Esophagus squamous epithelium (tissue), 5 donors: ENCODE data around the gene C15orf62. TPM values are rescaled to one million over a fixed set of nuclear protein-coding genes. Genes with fewer than 3 reads are reported as not detected.
A peak's percentile ranks its signal among the peaks of the same experiment; 100 is the strongest.

Experiments used
- DNase-seq: peaks from one replicate; lab custom pipeline; 2025; lab: John Stamatoyannopoulos, UW
- H3K27ac ChIP-seq, 4 donors: fragments of 200-600 bp; sonication (generic); one replicate each; pipeline ENCODE4 v1.5.1; 2016 to 2019; ENCODE audit warnings: mild to moderate bottlenecking in 1 of 4
- H3K27me3 ChIP-seq, 4 donors: fragments of 200-600 bp; sonication (generic); 1 replicate in 3 of 4; 2 replicates in 1 of 4; pipeline versions ENCODE4 v1.5.1 to v1.6.0; 2017 to 2021; ENCODE audit warnings: antibody characterized with exemption in 1 of 4
- H3K36me3 ChIP-seq, 3 donors: fragments of 200-600 bp; sonication (generic); one replicate each; pipeline ENCODE4 v1.5.1; 2016 to 2019
- H3K4me1 ChIP-seq, 3 donors: fragments of 200-600 bp; sonication (generic); one replicate each; pipeline ENCODE4 v1.5.1; 2017 to 2019
- H3K4me3 ChIP-seq, 4 donors: fragments of 200-600 bp; sonication (generic); 1 replicate in 3 of 4; 2 replicates in 1 of 4; pipeline ENCODE4 v1.5.1; 2016 to 2019; ENCODE audit warnings: mild to moderate bottlenecking in 2 of 4, moderate library complexity in 1 of 4
- H3K9me3 ChIP-seq, 3 donors: fragments of 200-600 bp; sonication (generic); one replicate each; pipeline ENCODE4 v1.5.1; 2016 to 2019
- POLR2A ChIP-seq, 4 donors: fragments of 450-650 bp; IDR thresholded peaks; one replicate each; pipeline ENCODE4 v1.6.1; 2017; ENCODE audit warnings: antibody characterized with exemption in 4 of 4, mild to moderate bottlenecking in 4 of 4, moderate library complexity in 3 of 4
- WGBS, 2 donors: methylation state at CpG; one replicate each; pipeline ENCODE4 v1.1.5; 2018; 5-methylcytosine and 5-hydroxymethylcytosine counted together
- intact Hi-C: fragments of 100-400 bp; cut with DNase I; formaldehyde crosslinking; loops from one replicate; pipeline ENCODE4 v1.15.0; 2022
- total RNA-seq, 4 donors: library from RNA; depleted of rRNA; stranded (reverse); fragments of >200 nt; gene quantifications; one replicate each; pipeline ENCODE4 v1.1.0, GENCODE V29; 2016
- TF ChIP-seq, protein P1 (sequence below), 6 experiments: fragments of 450-650 bp in 4 of 6; fragments of 200-600 bp in 2 of 6; sonication (generic) in 2 of 6; IDR thresholded peaks; one replicate each; pipeline ENCODE4 v1.5.1; 2016 to 2019; ENCODE audit warnings: antibody characterized with exemption in 6 of 6, mild to moderate bottlenecking in 4 of 6, moderate library complexity in 4 of 6
- donor health status: DM: yes; HTN: yes; CAD: no.

The C15orf62 gene
- total RNA-seq, 4 donors from 2014 or later, result 11.3 to 44.3 (median 22.2) TPM

DNA sequence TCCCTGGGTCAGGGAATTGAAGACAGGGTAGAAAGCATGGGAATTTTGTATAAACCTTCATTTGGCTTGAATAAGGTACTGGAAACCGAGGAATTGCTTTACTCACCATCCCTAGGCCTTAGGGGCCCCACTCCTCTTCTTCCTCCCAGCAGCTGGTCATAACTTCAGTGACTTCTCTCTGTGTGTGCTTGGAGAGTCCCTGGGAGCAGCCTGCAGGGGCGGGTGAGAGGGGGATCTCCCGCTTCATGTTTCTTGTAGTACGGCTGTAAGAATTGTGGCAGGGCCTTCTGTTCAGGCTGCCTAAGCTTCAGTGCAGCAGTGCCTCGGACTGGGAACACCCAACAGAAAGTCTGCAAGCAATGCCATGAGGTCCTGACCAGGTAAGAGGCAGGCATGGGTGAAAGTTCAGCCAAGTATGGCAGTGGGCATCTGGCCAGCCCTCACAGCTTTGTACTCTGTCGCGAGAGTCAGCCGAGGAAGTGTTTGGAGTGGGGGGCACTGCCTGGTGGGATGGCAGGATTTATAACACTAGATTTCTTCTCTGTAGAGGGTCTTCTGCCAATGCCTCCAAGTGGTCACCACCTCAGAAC lies 39.2 kb downstream of the C15orf62 start:
- Histone ChIP-seq H3K4me1 (peaks cover 22 to 50% (median 24%) of the 10 kb centered on the region in 3 donors), H3K4me3 (peak overlapping the region in 1 of 4 donors; percentile 91), H3K36me3 (peaks cover 6 to 48% (median 7%) of the 10 kb centered on the region in 3 donors), H3K27me3 (no peaks in the 10 kb centered on the region), H3K9me3 (no peaks in the 10 kb centered on the region), H3K27ac (no peak overlapping the region)
- 80 to 83% methylated on average over 3 to 6 of the region's 8 CpGs for WGBS, 2 donors
- no peak for DNase-seq
- no peak for TF ChIP-seq POLR2A (IDR thresholded peaks at IDR 0.05)
- TF ChIP-seq, protein P1, sequence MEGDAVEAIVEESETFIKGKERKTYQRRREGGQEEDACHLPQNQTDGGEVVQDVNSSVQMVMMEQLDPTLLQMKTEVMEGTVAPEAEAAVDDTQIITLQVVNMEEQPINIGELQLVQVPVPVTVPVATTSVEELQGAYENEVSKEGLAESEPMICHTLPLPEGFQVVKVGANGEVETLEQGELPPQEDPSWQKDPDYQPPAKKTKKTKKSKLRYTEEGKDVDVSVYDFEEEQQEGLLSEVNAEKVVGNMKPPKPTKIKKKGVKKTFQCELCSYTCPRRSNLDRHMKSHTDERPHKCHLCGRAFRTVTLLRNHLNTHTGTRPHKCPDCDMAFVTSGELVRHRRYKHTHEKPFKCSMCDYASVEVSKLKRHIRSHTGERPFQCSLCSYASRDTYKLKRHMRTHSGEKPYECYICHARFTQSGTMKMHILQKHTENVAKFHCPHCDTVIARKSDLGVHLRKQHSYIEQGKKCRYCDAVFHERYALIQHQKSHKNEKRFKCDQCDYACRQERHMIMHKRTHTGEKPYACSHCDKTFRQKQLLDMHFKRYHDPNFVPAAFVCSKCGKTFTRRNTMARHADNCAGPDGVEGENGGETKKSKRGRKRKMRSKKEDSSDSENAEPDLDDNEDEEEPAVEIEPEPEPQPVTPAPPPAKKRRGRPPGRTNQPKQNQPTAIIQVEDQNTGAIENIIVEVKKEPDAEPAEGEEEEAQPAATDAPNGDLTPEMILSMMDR (IDR thresholded peaks at IDR 0.05), result no peak
- intact Hi-C loops, result no loop called here

DNA sequence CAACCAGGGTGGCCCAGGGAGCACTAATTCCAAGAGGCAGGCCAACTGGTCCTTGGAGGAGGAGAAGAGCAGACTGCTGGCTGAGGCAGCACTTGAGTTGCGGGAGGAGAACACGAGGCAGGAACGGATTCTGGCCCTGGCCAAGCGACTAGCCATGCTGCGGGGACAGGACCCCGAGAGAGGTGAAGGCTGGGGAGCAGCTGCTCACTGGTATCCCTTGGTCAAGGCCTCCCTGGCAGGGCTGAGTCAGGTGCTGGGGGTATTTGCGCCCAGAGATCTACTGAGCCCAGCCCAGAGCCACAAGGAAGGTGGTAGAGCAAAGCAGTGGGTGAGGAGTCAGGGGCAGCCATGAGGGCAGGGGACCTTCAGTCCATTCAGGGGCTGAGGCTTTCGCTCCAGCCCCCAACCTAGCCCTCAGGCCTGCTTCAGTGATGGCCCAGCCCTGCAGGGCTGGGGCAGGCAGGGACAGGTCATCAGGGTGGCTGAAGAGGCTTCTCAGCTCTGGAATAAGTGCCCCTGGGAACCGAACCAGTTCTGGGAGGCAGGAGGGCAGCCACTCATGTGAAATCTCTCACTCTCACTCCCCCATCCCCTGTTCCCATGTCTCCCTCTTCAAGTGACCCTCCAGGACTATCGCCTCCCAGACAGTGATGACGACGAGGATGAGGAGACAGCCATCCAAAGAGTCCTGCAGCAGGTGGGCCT lies 43.1 kb downstream of the C15orf62 start:
- Histone ChIP-seq H3K36me3 (peaks cover 7 to 59% (median 13%) of the 10 kb centered on the region in 3 donors), H3K4me3 (no peak overlapping the region), H3K27ac (no peak overlapping the region), H3K27me3 (no peaks in the 10 kb centered on the region), H3K4me1 (peaks cover 11 to 24% (median 12%) of the 10 kb centered on the region in 3 donors), H3K9me3 (no peaks in the 10 kb centered on the region)
- WGBS, 2 donors, result 91% methylated on average over 5 to 6 of the region's 12 CpGs
- TF ChIP-seq, protein P1 (IDR thresholded peaks at IDR 0.05), result no peak
- TF ChIP-seq POLR2A (IDR thresholded peaks at IDR 0.05), result no peak
- no peak for DNase-seq
- intact Hi-C loops, result no loop called here

DNA sequence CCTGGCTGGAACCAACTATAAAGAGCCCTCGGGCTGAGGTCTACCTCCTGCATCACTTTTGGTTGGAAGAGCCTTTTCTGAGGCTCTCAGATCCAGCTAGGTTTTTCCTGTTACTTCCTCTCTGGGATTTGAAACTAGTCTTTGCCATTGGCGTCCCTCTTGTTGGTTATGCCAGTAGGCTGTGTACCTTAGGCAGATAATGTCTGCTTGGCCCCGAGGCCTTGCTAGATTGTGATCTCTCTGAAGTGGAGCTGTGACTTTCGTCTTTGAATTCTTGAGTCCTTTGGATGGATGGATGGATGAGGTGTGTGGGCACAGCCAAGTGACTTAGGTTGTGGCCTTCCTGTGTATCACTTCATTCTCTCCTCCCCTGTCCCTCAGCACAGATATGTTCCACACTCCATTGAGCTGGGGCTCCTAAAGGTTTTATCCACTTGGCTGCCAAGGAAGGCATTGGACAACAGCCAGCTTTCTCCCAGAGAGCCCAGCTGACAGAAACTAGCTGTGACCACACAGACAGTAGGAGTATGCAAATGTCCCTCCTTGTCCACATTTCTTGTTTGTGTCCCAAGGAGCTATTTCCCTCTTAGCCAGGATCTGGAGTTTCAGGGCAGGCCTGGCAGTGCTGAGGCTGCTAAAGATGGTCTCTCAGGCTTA lies 45.4 kb downstream of the C15orf62 start:
- no peaks in the 10 kb centered on the region for H3K9me3 ChIP-seq
- peaks cover 0 to 11% (median 0%) of the 10 kb centered on the region in 3 donors for H3K4me1 ChIP-seq
- peaks cover 7 to 46% (median 13%) of the 10 kb centered on the region in 3 donors for H3K36me3 ChIP-seq
- H3K4me3 ChIP-seq, result no peak overlapping the region
- H3K27me3 ChIP-seq, result no peaks in the 10 kb centered on the region
- H3K27ac ChIP-seq, result no peak overlapping the region
- TF ChIP-seq, protein P1 (IDR thresholded peaks at IDR 0.05), result no peak
- no peak for TF ChIP-seq POLR2A (IDR thresholded peaks at IDR 0.05)
- DNase-seq, result no peak
- 79 to 85% methylated on average over 4 of the region's 4 CpGs for WGBS, 2 donors
- intact Hi-C loops, result no loop called here

DNA sequence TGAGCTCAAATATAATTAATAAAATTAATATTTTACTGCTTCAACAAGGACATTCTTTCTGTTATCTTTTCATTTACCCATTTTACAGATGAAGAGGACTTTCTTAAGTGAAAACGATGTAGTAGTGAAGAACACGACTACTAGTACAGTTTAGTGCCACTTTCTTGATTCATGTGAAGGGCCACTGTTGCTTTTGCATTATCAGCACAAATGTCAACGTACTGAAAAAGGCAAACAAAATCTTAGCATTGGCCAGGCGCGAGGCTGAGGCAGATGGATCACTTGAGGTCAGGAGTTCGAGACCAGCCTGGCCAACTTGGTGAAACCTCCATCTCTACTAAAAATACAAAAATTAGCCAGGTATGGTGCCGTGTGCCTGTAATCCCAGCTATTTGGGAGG lies 49.3 kb downstream of the C15orf62 start:
- no peak for TF ChIP-seq POLR2A (IDR thresholded peaks at IDR 0.05)
- TF ChIP-seq, protein P1 (IDR thresholded peaks at IDR 0.05), result no peak
- H3K36me3 ChIP-seq, result peaks cover 0 to 10% (median 6%) of the 10 kb centered on the region in 3 donors
- no peak overlapping the region for H3K4me3 ChIP-seq
- H3K9me3 ChIP-seq, result no peaks in the 10 kb centered on the region
- no peak overlapping the region for H3K27ac ChIP-seq
- no peaks in the 10 kb centered on the region for H3K27me3 ChIP-seq
- intact Hi-C loops, result no loop called here
- WGBS, 2 donors, result 79 to 80% methylated on average over 7 of the region's 7 CpGs
- no peak for DNase-seq
- H3K4me1 ChIP-seq, result no peaks in the 10 kb centered on the region

DNA sequence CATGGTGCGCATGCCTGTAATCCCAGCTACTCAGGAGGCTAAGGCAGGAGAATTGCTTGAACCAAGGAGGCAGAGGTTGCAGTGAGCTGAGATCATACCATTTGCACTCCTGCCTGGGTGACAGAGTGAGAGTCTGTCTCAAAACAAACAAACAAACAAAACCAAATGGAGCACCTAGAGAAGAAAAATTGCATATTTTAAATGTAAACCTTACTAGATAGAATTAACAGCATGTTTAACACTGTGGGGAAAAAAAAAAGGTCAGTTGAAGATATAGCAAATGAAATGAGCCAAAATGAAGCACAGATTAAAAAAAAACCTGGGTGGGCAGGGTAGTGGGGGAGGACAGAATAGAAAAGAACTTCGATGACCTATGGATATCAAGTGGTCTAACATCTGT lies 51.4 kb downstream of the C15orf62 start:
- no peaks in the 10 kb centered on the region for H3K9me3 ChIP-seq
- no peak overlapping the region for H3K27ac ChIP-seq
- intact Hi-C loops, result no loop called here
- H3K4me3 ChIP-seq, result no peak overlapping the region
- WGBS, 2 donors, result 77 to 89% methylated on average over 1 to 2 of the region's 2 CpGs
- no peaks in the 10 kb centered on the region for H3K27me3 ChIP-seq
- DNase-seq, result no peak
- TF ChIP-seq, protein P1 (IDR thresholded peaks at IDR 0.05), result no peak
- TF ChIP-seq POLR2A (IDR thresholded peaks at IDR 0.05), result no peak
- no peaks in the 10 kb centered on the region for H3K36me3 ChIP-seq
- no peaks in the 10 kb centered on the region for H3K4me1 ChIP-seq
